ENCODE results near the gene RBM10. TPM values are rescaled to one million over a fixed set of nuclear protein-coding genes. Genes with fewer than 3 reads are reported as not detected.

The RBM10 gene
- total and polyA plus RNA-seq, 2 experiments from 2014 or later = 26.4 to 29.2 TPM

- Histone ChIP-seq H3K9me2 (replicated peaks; ENCODE audit: insufficient read depth) (no peaks in the 10 kb centered on the region), H3K79me2 (peaks cover 20% of the 10 kb centered on the region), H4K20me1 (ENCODE audit: insufficient read depth, poor library complexity, severe bottlenecking) (peaks cover 23% of the 10 kb centered on the region), H2AFZ (no peak overlapping the region), H3K4me1 (ENCODE audit: insufficient read depth) (no peaks in the 10 kb centered on the region), H3K27ac (no peak overlapping the region), H3K9me3 (ENCODE audit: low read depth) (no peaks in the 10 kb centered on the region), H3K27me3 (no peaks in the 10 kb centered on the region), H3K4me2 (no peak overlapping the region), H3K4me3 (no peak overlapping the region), H3K36me3 (replicated peaks; ENCODE audit: insufficient read depth, low read depth) (no peaks in the 10 kb centered on the region)
- DNase-seq (ENCODE audit: low spot score) = no peak
- no peak for TF ChIP-seq EZH2phosphoT487 (IDR thresholded peaks at IDR 0.05; ENCODE audit: low read depth, severe bottlenecking, unreplicated experiment)
- no peak for TF ChIP-seq CTCF (IDR thresholded peaks at IDR 0.05; ENCODE audit: poor library complexity)
- TF ChIP-seq EZH2 (IDR thresholded peaks at IDR 0.05; ENCODE audit: borderline replicate concordance) = no peak
- 100% methylated on average over 6 of the region's 6 CpGs for WGBS (ENCODE audit: low lambda C conversion rate, missing lambda C conversion rate)
These were observed 81.0 kb downstream of the RBM10 start for GRCh38 chrX:47226071-47226470.

GRCh38 chrX:47226531-47227333 is 81.7 kb downstream of the RBM10 start:
- H3K36me3 ChIP-seq (replicated peaks; ENCODE audit: insufficient read depth, low read depth) = no peaks in the 10 kb centered on the region
- no peak for DNase-seq (ENCODE audit: low spot score)
- no peak overlapping the region for H2AFZ ChIP-seq

GRCh38 chrX:47227334-47227583 is 82.2 kb downstream of the RBM10 start:
- no peaks in the 10 kb centered on the region for H3K9me3 ChIP-seq (ENCODE audit: low read depth)
- no peak for TF ChIP-seq CTCF (IDR thresholded peaks at IDR 0.05; ENCODE audit: poor library complexity)
- TF ChIP-seq EZH2phosphoT487 (IDR thresholded peaks at IDR 0.05; ENCODE audit: low read depth, severe bottlenecking, unreplicated experiment) = no peak
- no peak for TF ChIP-seq EZH2 (IDR thresholded peaks at IDR 0.05; ENCODE audit: borderline replicate concordance)
- no peak overlapping the region for H3K4me2 ChIP-seq
- no peak overlapping the region for H2AFZ ChIP-seq
- H3K79me2 ChIP-seq = peaks cover 8% of the 10 kb centered on the region
- no peaks in the 10 kb centered on the region for H3K27me3 ChIP-seq
- DNase-seq (ENCODE audit: low spot score) = no peak
- no peaks in the 10 kb centered on the region for H3K9me2 ChIP-seq (replicated peaks; ENCODE audit: insufficient read depth)
- WGBS (ENCODE audit: low lambda C conversion rate, missing lambda C conversion rate) = 96% methylated on average over 9 of the region's 9 CpGs
- peaks cover 5% of the 10 kb centered on the region for H3K4me1 ChIP-seq (ENCODE audit: insufficient read depth)
- H4K20me1 ChIP-seq (ENCODE audit: insufficient read depth, poor library complexity, severe bottlenecking) = peaks cover 11% of the 10 kb centered on the region
- no peak overlapping the region for H3K27ac ChIP-seq
- H3K36me3 ChIP-seq (replicated peaks; ENCODE audit: insufficient read depth, low read depth) = no peaks in the 10 kb centered on the region
- no peak overlapping the region for H3K4me3 ChIP-seq

More at GRCh38 chrX:47226531-47227333, 81.7 kb downstream of the RBM10 start:
- Histone ChIP-seq H3K4me3 (no peak overlapping the region), H3K9me2 (replicated peaks; ENCODE audit: insufficient read depth) (no peaks in the 10 kb centered on the region), H3K9me3 (ENCODE audit: low read depth) (no peaks in the 10 kb centered on the region), H3K79me2 (peaks cover 13% of the 10 kb centered on the region), H3K4me2 (no peak overlapping the region), H3K27ac (no peak overlapping the region), H3K4me1 (ENCODE audit: insufficient read depth) (no peaks in the 10 kb centered on the region), H4K20me1 (ENCODE audit: insufficient read depth, poor library complexity, severe bottlenecking) (peaks cover 17% of the 10 kb centered on the region), H3K27me3 (no peaks in the 10 kb centered on the region)
- no peak for TF ChIP-seq EZH2phosphoT487 (IDR thresholded peaks at IDR 0.05; ENCODE audit: low read depth, severe bottlenecking, unreplicated experiment)
- TF ChIP-seq EZH2 (IDR thresholded peaks at IDR 0.05; ENCODE audit: borderline replicate concordance) = no peak
- TF ChIP-seq CTCF (IDR thresholded peaks at IDR 0.05; ENCODE audit: poor library complexity) = no peak
- 99% methylated on average over 17 of the region's 19 CpGs for WGBS (ENCODE audit: low lambda C conversion rate, missing lambda C conversion rate)

Measured in hepatocyte (in vitro differentiated cells).